ENCODE results near the gene ZXDA. TPM values are rescaled to one million over a fixed set of nuclear protein-coding genes. Genes with fewer than 3 reads are reported as not detected.
"Not testable (repeated sequence)": the region's sequence is repeated elsewhere in the genome, so short reads cannot be mapped to it uniquely, and the experiment has no call there.

The ZXDA gene
- polyA plus RNA-seq, 1 donor (not counting 4 experiments of a cell fraction or from before 2014, with no cell fraction given): 1.2 TPM

DNA sequence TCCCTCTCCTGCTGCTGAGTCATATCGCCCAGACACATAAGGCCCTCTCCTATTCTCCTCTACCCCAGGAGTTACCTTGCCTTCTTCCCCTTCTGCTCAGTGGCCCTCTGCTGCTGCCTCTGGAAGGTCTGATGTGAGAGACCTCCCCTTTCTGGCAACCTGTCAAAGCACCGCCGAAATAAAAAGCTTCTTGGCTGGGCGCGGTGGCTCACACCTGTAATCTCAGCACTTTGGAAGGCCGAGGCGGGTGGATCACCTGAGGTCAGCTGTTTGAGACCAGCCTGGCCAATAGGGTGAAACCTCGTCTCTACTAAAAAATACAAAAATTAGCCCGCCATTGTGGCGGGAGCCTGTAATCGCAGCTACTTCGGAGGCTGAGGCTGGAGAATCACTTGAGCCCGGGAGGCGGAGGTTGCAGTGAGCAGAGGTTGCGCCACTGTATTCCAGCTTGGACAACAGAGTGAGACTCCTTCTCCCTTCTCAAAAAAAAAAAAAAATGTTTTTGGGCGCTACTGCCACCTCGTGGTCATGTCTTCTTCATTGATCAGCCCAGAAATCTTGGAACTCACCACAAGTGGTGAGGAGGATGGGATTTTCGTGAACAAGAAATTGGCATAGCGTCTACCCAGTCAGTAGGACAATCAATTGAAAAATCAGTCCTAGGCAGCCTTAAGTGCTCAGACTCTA is 8.6 kb upstream of the ZXDA start:
- Histone ChIP-seq H4K20me1 (ENCODE audit: control insufficient read depth, extremely low read depth, insufficient read depth, low read length) (no peaks in the 10 kb centered on the region), H3K36me3 (ENCODE audit: control insufficient read depth in 2 of 2, extremely low read depth in 1 of 2, insufficient read depth in 2 of 2, low read length in 2 of 2) (no peaks in the 10 kb centered on the region), H3K9me3 (ENCODE audit: control insufficient read depth, low read depth, low read length) (no peaks in the 10 kb centered on the region), H3K9ac (ENCODE audit: control insufficient read depth, extremely low read depth, insufficient read depth, low read length) (no peak overlapping the region), H2AFZ (ENCODE audit: control insufficient read depth, low read length) (no peak overlapping the region), H3K4me1 (ENCODE audit: control insufficient read depth, extremely low read depth, insufficient read depth, low read length) (no peaks in the 10 kb centered on the region), H3K79me2 (ENCODE audit: control insufficient read depth, insufficient read depth, low read length) (no peaks in the 10 kb centered on the region), H3K9me1 (ENCODE audit: control insufficient read depth, extremely low read depth, insufficient read depth, low read length) (no peaks in the 10 kb centered on the region), H3K4me3 (ENCODE audit: control insufficient read depth in 2 of 3, extremely low read depth in 1 of 3, insufficient read depth in 2 of 3, low read depth in 1 of 3, low read length in 3 of 3) (no peak overlapping the region), H3K27me3 (ENCODE audit: control insufficient read depth, extremely low read depth, insufficient read depth, low read length) (no peaks in the 10 kb centered on the region), H3K4me2 (ENCODE audit: control insufficient read depth, extremely low read depth, insufficient read depth, low read depth, low read length) (no peak overlapping the region), H3K27ac (ENCODE audit: control insufficient read depth, insufficient read depth, low read length) (no peak overlapping the region)
- no peak for FAIRE-seq
- dilution Hi-C loops (cut with MboI; ENCODE audit: extremely low pct_ligation_motif_present, low sequenced_read_pairs): no loop called here
- TF ChIP-seq, protein P1, sequence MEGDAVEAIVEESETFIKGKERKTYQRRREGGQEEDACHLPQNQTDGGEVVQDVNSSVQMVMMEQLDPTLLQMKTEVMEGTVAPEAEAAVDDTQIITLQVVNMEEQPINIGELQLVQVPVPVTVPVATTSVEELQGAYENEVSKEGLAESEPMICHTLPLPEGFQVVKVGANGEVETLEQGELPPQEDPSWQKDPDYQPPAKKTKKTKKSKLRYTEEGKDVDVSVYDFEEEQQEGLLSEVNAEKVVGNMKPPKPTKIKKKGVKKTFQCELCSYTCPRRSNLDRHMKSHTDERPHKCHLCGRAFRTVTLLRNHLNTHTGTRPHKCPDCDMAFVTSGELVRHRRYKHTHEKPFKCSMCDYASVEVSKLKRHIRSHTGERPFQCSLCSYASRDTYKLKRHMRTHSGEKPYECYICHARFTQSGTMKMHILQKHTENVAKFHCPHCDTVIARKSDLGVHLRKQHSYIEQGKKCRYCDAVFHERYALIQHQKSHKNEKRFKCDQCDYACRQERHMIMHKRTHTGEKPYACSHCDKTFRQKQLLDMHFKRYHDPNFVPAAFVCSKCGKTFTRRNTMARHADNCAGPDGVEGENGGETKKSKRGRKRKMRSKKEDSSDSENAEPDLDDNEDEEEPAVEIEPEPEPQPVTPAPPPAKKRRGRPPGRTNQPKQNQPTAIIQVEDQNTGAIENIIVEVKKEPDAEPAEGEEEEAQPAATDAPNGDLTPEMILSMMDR (optimal IDR thresholded peaks at IDR 0.05 in 1 of 3, IDR thresholded peaks at IDR 0.05 in 1 of 3, conservative IDR thresholded peaks at IDR 0.05 in 1 of 3; ENCODE audit: extremely low read depth in 1 of 3, insufficient read depth in 2 of 3, low read length in 3 of 3): peak; percentile 33 to 36 (median 35)
- no peak for TF ChIP-seq EZH2 (IDR thresholded peaks at IDR 0.05; ENCODE audit: low read length)
- DNase-seq (ENCODE audit: low read depth, low spot score): no peak

DNA sequence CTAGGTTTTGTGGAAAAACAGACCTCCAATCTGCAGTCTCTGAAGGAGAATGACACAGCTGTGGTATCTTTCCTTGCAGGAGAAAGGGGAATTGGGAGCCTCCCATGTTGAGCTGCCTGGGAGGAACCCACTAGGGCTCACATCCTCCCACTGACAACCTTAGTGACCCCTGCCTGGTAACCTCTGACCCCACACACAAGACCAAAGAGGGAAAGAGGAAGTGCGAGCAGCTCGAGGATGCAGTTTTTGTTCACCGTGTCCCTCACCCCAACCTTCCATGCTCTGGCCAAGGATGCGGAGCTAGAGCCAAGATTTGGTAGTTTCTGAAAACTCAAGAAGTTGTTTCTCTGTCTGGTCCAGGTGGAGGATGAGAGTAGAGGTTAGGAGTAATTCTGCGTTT is 5.4 kb upstream of the ZXDA start:
- no peak overlapping the region for H2AFZ ChIP-seq (ENCODE audit: control insufficient read depth, low read length)
- H3K4me3 ChIP-seq (ENCODE audit: control insufficient read depth in 2 of 3, extremely low read depth in 1 of 3, insufficient read depth in 2 of 3, low read depth in 1 of 3, low read length in 3 of 3): no peak overlapping the region
- no peaks in the 10 kb centered on the region for H3K4me1 ChIP-seq (ENCODE audit: control insufficient read depth, extremely low read depth, insufficient read depth, low read length)
- H3K4me2 ChIP-seq (ENCODE audit: control insufficient read depth, extremely low read depth, insufficient read depth, low read depth, low read length): no peak overlapping the region
- dilution Hi-C loops (cut with MboI; ENCODE audit: extremely low pct_ligation_motif_present, low sequenced_read_pairs): no loop called here
- H3K9me1 ChIP-seq (ENCODE audit: control insufficient read depth, extremely low read depth, insufficient read depth, low read length): no peaks in the 10 kb centered on the region
- no peaks in the 10 kb centered on the region for H3K27me3 ChIP-seq (ENCODE audit: control insufficient read depth, extremely low read depth, insufficient read depth, low read length)
- no peak overlapping the region for H3K27ac ChIP-seq (ENCODE audit: control insufficient read depth, insufficient read depth, low read length)
- H3K9ac ChIP-seq (ENCODE audit: control insufficient read depth, extremely low read depth, insufficient read depth, low read length): no peak overlapping the region
- FAIRE-seq: no peak
- no peaks in the 10 kb centered on the region for H3K79me2 ChIP-seq (ENCODE audit: control insufficient read depth, insufficient read depth, low read length)
- no peaks in the 10 kb centered on the region for H3K9me3 ChIP-seq (ENCODE audit: control insufficient read depth, low read depth, low read length)
- TF ChIP-seq EZH2 (IDR thresholded peaks at IDR 0.05; ENCODE audit: low read length): no peak
- TF ChIP-seq, protein P1 (optimal IDR thresholded peaks at IDR 0.05 in 1 of 3, IDR thresholded peaks at IDR 0.05 in 1 of 3, conservative IDR thresholded peaks at IDR 0.05 in 1 of 3; ENCODE audit: extremely low read depth in 1 of 3, insufficient read depth in 2 of 3, low read length in 3 of 3): no peak
- no peaks in the 10 kb centered on the region for H4K20me1 ChIP-seq (ENCODE audit: control insufficient read depth, extremely low read depth, insufficient read depth, low read length)
- DNase-seq (ENCODE audit: low read depth, low spot score): no peak
- H3K36me3 ChIP-seq (ENCODE audit: control insufficient read depth in 2 of 2, extremely low read depth in 1 of 2, insufficient read depth in 2 of 2, low read length in 2 of 2): no peaks in the 10 kb centered on the region

DNA sequence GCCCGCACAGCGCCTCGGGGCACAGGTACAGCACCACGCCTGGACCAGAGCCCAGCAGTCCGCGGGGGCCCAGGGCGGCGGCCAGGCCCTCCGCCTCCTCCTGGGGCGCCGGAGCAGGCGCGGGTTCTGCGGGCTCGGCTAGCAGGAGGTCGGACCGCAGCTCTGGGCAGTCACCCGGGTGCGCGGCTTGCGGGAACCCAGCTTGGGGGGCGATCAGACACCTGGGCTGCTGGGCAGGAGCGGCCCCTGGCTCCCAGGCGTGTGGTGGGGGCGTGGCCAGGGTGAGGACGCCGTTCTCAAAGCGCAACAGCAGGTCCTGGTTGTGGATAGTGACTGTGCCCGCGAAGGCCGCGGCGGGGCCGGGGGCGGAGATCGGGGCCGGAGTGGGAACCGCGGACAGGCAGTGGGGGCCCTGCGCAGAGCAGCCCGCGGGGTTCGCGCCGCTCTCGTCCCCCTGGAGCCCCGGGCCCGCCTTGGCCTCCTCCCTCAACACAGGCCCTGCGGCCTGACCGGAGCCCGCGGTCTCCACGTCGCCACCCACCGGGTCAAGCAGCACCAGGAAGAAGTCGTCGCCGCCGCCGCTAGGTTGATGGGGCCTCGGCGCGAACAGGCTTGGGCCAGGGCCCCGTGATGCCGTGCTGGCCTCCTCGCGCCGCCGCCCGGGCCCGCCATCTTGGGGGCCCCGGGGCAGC is 517 bp downstream of the ZXDA start:
- H2AFZ ChIP-seq (ENCODE audit: control insufficient read depth, low read length); FAIRE-seq: not testable (repeated sequence)

More for the DNA sequence above, 517 bp downstream of the ZXDA start:
- H4K20me1 ChIP-seq (ENCODE audit: control insufficient read depth, extremely low read depth, insufficient read depth, low read length); H3K9me1 ChIP-seq (ENCODE audit: control insufficient read depth, extremely low read depth, insufficient read depth, low read length); H3K4me1 ChIP-seq (ENCODE audit: control insufficient read depth, extremely low read depth, insufficient read depth, low read length); H3K79me2 ChIP-seq (ENCODE audit: control insufficient read depth, insufficient read depth, low read length); H3K27me3 ChIP-seq (ENCODE audit: control insufficient read depth, extremely low read depth, insufficient read depth, low read length); DNase-seq (ENCODE audit: low read depth, low spot score); dilution Hi-C loops (cut with MboI; ENCODE audit: extremely low pct_ligation_motif_present, low sequenced_read_pairs); H3K9me3 ChIP-seq (ENCODE audit: control insufficient read depth, low read depth, low read length); H3K36me3 ChIP-seq (ENCODE audit: control insufficient read depth in 2 of 2, extremely low read depth in 1 of 2, insufficient read depth in 2 of 2, low read length in 2 of 2): not testable (repeated sequence)
- peak overlapping the region; percentile 60 for H3K4me2 ChIP-seq (ENCODE audit: control insufficient read depth, extremely low read depth, insufficient read depth, low read depth, low read length)
- peak overlapping the region; percentile 35 to 43 (median 42) for H3K4me3 ChIP-seq (ENCODE audit: control insufficient read depth in 2 of 3, extremely low read depth in 1 of 3, insufficient read depth in 2 of 3, low read depth in 1 of 3, low read length in 3 of 3)
- peak overlapping the region; percentile 43 for H3K27ac ChIP-seq (ENCODE audit: control insufficient read depth, insufficient read depth, low read length)
- H3K9ac ChIP-seq (ENCODE audit: control insufficient read depth, extremely low read depth, insufficient read depth, low read length): peak overlapping the region; percentile 68
